A549 (cell line): ENCODE measurements around the gene PLIN3. TPM values are rescaled to one million over a fixed set of nuclear protein-coding genes. Genes with fewer than 3 reads are reported as not detected.

ENCODE experiments used
- ATAC-seq, 2 experiments: fragments of 200-7000 bp in 1 of 2; fragments of >200 bp in 1 of 2; cut with Nextera tagmentation in 1 of 2; cut with Tn5 transposase in 1 of 2; 3 replicates each; pipeline versions ENCODE4 v1.8.0 to v1.9.1; 2018 to 2020; ENCODE audit warnings: mild to moderate bottlenecking in 1 of 2, moderate library complexity in 1 of 2
- CTCF ChIA-PET: fragments of 300-600 bp; sonication (Branson Sonifier 250); formaldehyde crosslinking; extraction: SDS; loops from one replicate; lab custom pipeline; 2021; ENCODE audit warnings: antibody characterized with exemption, inconsistent platforms; lab: Yijun Ruan, JAX
- POLR2A ChIA-PET: fragments of 350-600 bp; formaldehyde crosslinking; extraction: SDS; loops from one replicate; lab custom pipeline; 2021; ENCODE audit warnings: antibody characterized with exemption, inconsistent platforms; lab: Yijun Ruan, JAX
- DNase-seq, 2 experiments: peaks; one replicate each; pipeline versions ENCODE4 v3.0.0 to v3.0.0-alpha.2; 2011 to 2016; ENCODE audit warnings: low read depth in 1 of 2, low spot score in 1 of 2
- FAIRE-seq: peaks from 2 replicates; lab custom pipeline; 2011; peaks lifted over from hg19 to GRCh38; lab: Jason Lieb, UNC
- H3K27ac ChIP-seq, 2 experiments: fragments of >200 bp; sonication (Bioruptor Twin); formaldehyde crosslinking; 3 replicates each; pipeline ENCODE4 v1.5.1; 2016 to 2017
- H3K4me1 ChIP-seq: fragments of >200 bp; sonication (Bioruptor Twin); formaldehyde crosslinking; 3 replicates; pipeline ENCODE4 v1.6.1; 2016
- H3K4me2 ChIP-seq: fragments of >200 bp; sonication (Bioruptor Twin); formaldehyde crosslinking; 3 replicates; pipeline ENCODE4 v1.6.1; 2016
- H3K4me3 ChIP-seq: fragments of >200 bp; sonication (Bioruptor Twin); formaldehyde crosslinking; 3 replicates; pipeline ENCODE4 v1.5.1; 2016
- H3K9me3 ChIP-seq: fragments of >200 bp; sonication (Bioruptor Twin); formaldehyde crosslinking; 3 replicates; pipeline ENCODE4 v1.6.1; 2016
- BHLHE40 ChIP-seq: IDR thresholded peaks from 2 replicates; pipeline ENCODE4 v1.6.1; 2012; ENCODE audit warnings: low read depth, low read length, inconsistent platforms
- CBX2 ChIP-seq: fragments of 200-600 bp; sonication (generic); IDR thresholded peaks from 2 replicates; pipeline ENCODE4 v1.6.1; 2016; ENCODE audit warnings: low read depth, mild to moderate bottlenecking, borderline replicate concordance
- CHD4 ChIP-seq: fragments of 200-600 bp; sonication (generic); IDR thresholded peaks from 2 replicates; pipeline ENCODE4 v1.6.1; 2016; ENCODE audit warnings: antibody characterized with exemption, mild to moderate bottlenecking, borderline replicate concordance
- ELK1 ChIP-seq: fragments of 150-350 bp; IDR thresholded peaks from 2 replicates; pipeline ENCODE4 v1.6.1; 2014; ENCODE audit warnings: low read depth, mild to moderate bottlenecking, low read length
- EP300 ChIP-seq, 2 experiments: fragments of >200 bp; sonication (Bioruptor Twin); formaldehyde crosslinking; IDR thresholded peaks; 2 replicates in 1 of 2; 3 replicates in 1 of 2; pipeline ENCODE4 v1.6.1; 2016 to 2017
- ESRRA ChIP-seq: fragments of 150-350 bp; IDR thresholded peaks from 2 replicates; pipeline ENCODE4 v1.6.1; 2014; ENCODE audit warnings: mild to moderate bottlenecking, low read length, borderline replicate concordance
- HEYL ChIP-seq: fragments of 250-450 bp; sonication (Bioruptor Pico); IDR thresholded peaks from 2 replicates; pipeline ENCODE4 v1.8.0; 2021; ENCODE audit warnings: mild to moderate bottlenecking, moderate library complexity
- JUN ChIP-seq, 2 experiments: fragments of >200 bp; sonication (Bioruptor Twin); formaldehyde crosslinking; IDR thresholded peaks; 2 replicates in 1 of 2; 3 replicates in 1 of 2; pipeline ENCODE4 v1.6.1; 2016 to 2017
- JUNB ChIP-seq: fragments of >200 bp; sonication (Bioruptor Twin); formaldehyde crosslinking; IDR thresholded peaks from 2 replicates; pipeline ENCODE4 v1.6.1; 2016
- KDM1A ChIP-seq: fragments of 200-600 bp; sonication (generic); IDR thresholded peaks from 2 replicates; pipeline ENCODE4 v1.6.1; 2016; ENCODE audit warnings: low read depth, mild to moderate bottlenecking
- NFE2L2 ChIP-seq: fragments of 150-350 bp; conservative IDR thresholded peaks from 2 replicates; pipeline ENCODE4 v1.6.1; 2014; ENCODE audit warnings: low read length
- PHF8 ChIP-seq: fragments of 200-600 bp; sonication (generic); IDR thresholded peaks from 2 replicates; pipeline ENCODE4 v1.6.1; 2016; ENCODE audit warnings: low read depth, mild to moderate bottlenecking, antibody characterized with exemption, moderate library complexity, borderline replicate concordance
- POLR2AphosphoS2 ChIP-seq: conservative IDR thresholded peaks from 2 replicates; pipeline ENCODE4 v1.6.1; 2012; ENCODE audit warnings: low read length, improper control_type of control experiment, inconsistent platforms
- RAD21 ChIP-seq, 2 experiments: fragments of >200 bp in 1 of 2; sonication (Bioruptor Twin) in 1 of 2; formaldehyde crosslinking in 1 of 2; IDR thresholded peaks in 1 of 2; conservative IDR thresholded peaks in 1 of 2; 2 replicates in 1 of 2; 3 replicates in 1 of 2; pipeline ENCODE4 v1.6.1; 2012 to 2018; ENCODE audit warnings: inconsistent platforms in 1 of 2
- RARB ChIP-seq: fragments of 250-450 bp; sonication (Bioruptor Pico); IDR thresholded peaks from 2 replicates; pipeline ENCODE4 v1.8.0; 2021; ENCODE audit warnings: mild to moderate bottlenecking, moderate library complexity
- SMC3 ChIP-seq: fragments of >200 bp; sonication (Bioruptor Twin); formaldehyde crosslinking; IDR thresholded peaks from 3 replicates; pipeline ENCODE4 v1.6.1; 2018; ENCODE audit warnings: inconsistent platforms
- TFCP2L1 ChIP-seq: fragments of 250-450 bp; sonication (Bioruptor Pico); IDR thresholded peaks from 2 replicates; pipeline ENCODE4 v1.5.0; 2021; ENCODE audit warnings: mild to moderate bottlenecking
- ZC3H11A ChIP-seq: fragments of 450-650 bp; IDR thresholded peaks from 2 replicates; pipeline ENCODE4 v1.6.1; 2014; ENCODE audit warnings: antibody characterized with exemption, mild to moderate bottlenecking
- ZFP36 ChIP-seq: fragments of 450-650 bp; IDR thresholded peaks from 2 replicates; pipeline ENCODE4 v1.6.1; 2014; ENCODE audit warnings: borderline replicate concordance; ENCODE audit not compliant: partially characterized antibody
- WGBS: methylation state at CpG from one replicate; pipeline ENCODE4 v1.1.6; 2017; ENCODE audit errors: missing lambda C conversion rate; 5-methylcytosine and 5-hydroxymethylcytosine counted together
- polyA plus RNA-seq, 4 experiments: library from polyadenylated mRNA; depleted of rRNA in 3 of 4; stranded (reverse); fragments of >200 nt; fragmentation: RNase III in 1 of 4; extraction: RNeasy Plus Mini Kit Qiagen cat#74134 plus additional on column Dnase treatment in 1 of 4; gene quantifications; 2 replicates in 3 of 4; 3 replicates in 1 of 4; pipeline ENCODE4 v1.2.3, GENCODE V29; 2011 to 2017
- TF ChIP-seq, protein P1 (sequence below): fragments of >200 bp; sonication (Bioruptor Twin); formaldehyde crosslinking; IDR thresholded peaks from 3 replicates; pipeline ENCODE4 v1.5.1; 2016
- TF ChIP-seq, protein P2 (sequence below): fragments of 200-600 bp; sonication (generic); IDR thresholded peaks from 2 replicates; pipeline ENCODE4 v1.6.1; 2016; ENCODE audit warnings: antibody characterized with exemption, mild to moderate bottlenecking, moderate library complexity
- TF ChIP-seq, protein P3 (sequence below): IDR thresholded peaks from 2 replicates; pipeline ENCODE4 v1.6.1; 2012

Gene PLIN3
- polyA plus RNA-seq, 2 of the 4 experiments (the other 2 are of a cell fraction), result 30.1 to 84.3 TPM

GRCh38 chr19:4814625-4815425 lies 52.6 kb downstream of the PLIN3 start:
- ATAC-seq (no peak), FAIRE-seq (no peak), DNase-seq (peak in 1 of 2 experiments; percentile 51)
- CTCF ChIA-PET, result interaction anchor here (0.7 to 13.7 kb wide), 4 partner anchors 17 to 232 kb away, joined by 3 to 240 read pairs (median 14); partner anchors contain the start of gene TICAM1
- H3K27ac ChIP-seq, result peak overlapping the region; percentile 32 to 89; a peak in 4 of 6 replicates
- no peak overlapping the region for H3K4me3 ChIP-seq
- H3K4me2 ChIP-seq, result peak overlapping the region; percentile 37; the same call in 2 of the 3 replicates
- TF ChIP-seq CHD4, result peak; percentile 45; the same call in 1 of the 2 replicates
- TF ChIP-seq TFCP2L1 (CRISPR knock-in tag), result no peak
- peaks cover 17% of the 10 kb centered on the region for H3K4me1 ChIP-seq
- 65% methylated on average over 7 of the region's 7 CpGs for WGBS
- H3K9me3 ChIP-seq, result no peaks in the 10 kb centered on the region
- POLR2A ChIA-PET, result interaction anchor here (0.7 kb wide), 1 partner anchor 98 kb away, joined by 4 read pairs; no protein-coding TSS in a partner anchor

DNA sequence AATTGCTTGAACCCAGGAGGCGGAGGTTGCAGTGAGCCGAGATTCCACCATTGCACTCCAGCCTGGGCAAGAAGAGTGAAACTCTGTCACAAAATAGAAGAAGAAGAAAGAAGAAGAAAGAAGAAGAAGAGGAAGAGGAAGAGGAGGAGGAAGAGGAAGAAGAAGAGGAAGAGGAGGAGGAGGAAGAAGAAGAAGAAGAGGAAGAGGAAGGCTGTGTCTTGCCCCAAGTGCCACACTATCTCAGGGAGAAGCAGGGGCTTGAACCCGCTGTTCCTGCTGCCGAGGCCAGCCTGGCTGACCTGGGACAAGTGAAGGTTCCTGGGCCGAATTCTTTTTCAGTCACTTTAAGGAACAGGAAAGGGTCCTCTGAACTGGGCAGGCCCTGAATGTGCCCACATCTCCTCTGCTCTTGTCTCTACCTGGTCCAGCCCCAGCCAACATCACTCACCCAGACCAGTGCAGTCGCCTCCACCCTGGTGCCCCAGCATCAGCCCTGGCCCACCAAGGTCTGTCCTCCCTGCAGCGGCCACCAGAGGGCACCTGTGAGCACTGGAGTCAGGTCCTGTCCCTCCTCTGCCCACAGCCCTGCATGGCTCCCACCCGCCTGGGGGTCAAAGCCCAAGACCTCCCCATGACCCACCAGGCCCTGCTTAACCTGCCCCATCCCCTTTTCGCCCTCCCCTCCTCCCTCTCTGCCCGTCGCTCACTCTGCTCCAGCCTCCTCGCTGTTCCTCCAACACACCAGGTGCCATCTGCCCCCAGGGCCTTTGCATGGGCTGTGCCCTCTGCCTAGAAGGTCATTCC lies 55.9 kb downstream of the PLIN3 start:
- Histone ChIP-seq H3K9me3 (no peaks in the 10 kb centered on the region), H3K27ac (peak overlapping the region; percentile 77 to 88), H3K4me2 (peak overlapping the region; percentile 63; the same call in 1 of the 3 replicates), H3K4me3 (no peak overlapping the region), H3K4me1 (peaks cover 19% of the 10 kb centered on the region)
- 59% methylated on average over 12 of the region's 12 CpGs for WGBS
- FAIRE-seq (no peak), ATAC-seq (peak; percentile 65 to 71), DNase-seq (peak; percentile 49 to 75)
- TF ChIP-seq RAD21 (conservative IDR thresholded peaks at IDR 0.05 in 1 of 2, IDR thresholded peaks at IDR 0.05 in 1 of 2) (peak; percentile 44; a peak in 4 of 5 replicates), ZFP36 (peak; percentile 68), KDM1A (peak; percentile 91), SMC3 (peak; percentile 65), RARB (no peak), ESRRA (0 out of 2 replicates have a peak, but pooled peaks have one; percentile 31)
- TF ChIP-seq, protein P1, sequence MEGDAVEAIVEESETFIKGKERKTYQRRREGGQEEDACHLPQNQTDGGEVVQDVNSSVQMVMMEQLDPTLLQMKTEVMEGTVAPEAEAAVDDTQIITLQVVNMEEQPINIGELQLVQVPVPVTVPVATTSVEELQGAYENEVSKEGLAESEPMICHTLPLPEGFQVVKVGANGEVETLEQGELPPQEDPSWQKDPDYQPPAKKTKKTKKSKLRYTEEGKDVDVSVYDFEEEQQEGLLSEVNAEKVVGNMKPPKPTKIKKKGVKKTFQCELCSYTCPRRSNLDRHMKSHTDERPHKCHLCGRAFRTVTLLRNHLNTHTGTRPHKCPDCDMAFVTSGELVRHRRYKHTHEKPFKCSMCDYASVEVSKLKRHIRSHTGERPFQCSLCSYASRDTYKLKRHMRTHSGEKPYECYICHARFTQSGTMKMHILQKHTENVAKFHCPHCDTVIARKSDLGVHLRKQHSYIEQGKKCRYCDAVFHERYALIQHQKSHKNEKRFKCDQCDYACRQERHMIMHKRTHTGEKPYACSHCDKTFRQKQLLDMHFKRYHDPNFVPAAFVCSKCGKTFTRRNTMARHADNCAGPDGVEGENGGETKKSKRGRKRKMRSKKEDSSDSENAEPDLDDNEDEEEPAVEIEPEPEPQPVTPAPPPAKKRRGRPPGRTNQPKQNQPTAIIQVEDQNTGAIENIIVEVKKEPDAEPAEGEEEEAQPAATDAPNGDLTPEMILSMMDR, result peak; percentile 59
- TF ChIP-seq, protein P2, sequence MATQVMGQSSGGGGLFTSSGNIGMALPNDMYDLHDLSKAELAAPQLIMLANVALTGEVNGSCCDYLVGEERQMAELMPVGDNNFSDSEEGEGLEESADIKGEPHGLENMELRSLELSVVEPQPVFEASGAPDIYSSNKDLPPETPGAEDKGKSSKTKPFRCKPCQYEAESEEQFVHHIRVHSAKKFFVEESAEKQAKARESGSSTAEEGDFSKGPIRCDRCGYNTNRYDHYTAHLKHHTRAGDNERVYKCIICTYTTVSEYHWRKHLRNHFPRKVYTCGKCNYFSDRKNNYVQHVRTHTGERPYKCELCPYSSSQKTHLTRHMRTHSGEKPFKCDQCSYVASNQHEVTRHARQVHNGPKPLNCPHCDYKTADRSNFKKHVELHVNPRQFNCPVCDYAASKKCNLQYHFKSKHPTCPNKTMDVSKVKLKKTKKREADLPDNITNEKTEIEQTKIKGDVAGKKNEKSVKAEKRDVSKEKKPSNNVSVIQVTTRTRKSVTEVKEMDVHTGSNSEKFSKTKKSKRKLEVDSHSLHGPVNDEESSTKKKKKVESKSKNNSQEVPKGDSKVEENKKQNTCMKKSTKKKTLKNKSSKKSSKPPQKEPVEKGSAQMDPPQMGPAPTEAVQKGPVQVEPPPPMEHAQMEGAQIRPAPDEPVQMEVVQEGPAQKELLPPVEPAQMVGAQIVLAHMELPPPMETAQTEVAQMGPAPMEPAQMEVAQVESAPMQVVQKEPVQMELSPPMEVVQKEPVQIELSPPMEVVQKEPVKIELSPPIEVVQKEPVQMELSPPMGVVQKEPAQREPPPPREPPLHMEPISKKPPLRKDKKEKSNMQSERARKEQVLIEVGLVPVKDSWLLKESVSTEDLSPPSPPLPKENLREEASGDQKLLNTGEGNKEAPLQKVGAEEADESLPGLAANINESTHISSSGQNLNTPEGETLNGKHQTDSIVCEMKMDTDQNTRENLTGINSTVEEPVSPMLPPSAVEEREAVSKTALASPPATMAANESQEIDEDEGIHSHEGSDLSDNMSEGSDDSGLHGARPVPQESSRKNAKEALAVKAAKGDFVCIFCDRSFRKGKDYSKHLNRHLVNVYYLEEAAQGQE, result no peak
- ChIA-PET POLR2A (no interaction called here), CTCF (interaction anchor here (0.6 to 13.7 kb wide), 13 partner anchors 12 to 488 kb away, joined by 3 to 240 read pairs (median 10); partner anchors contain the start of gene FEM1A)

DNA sequence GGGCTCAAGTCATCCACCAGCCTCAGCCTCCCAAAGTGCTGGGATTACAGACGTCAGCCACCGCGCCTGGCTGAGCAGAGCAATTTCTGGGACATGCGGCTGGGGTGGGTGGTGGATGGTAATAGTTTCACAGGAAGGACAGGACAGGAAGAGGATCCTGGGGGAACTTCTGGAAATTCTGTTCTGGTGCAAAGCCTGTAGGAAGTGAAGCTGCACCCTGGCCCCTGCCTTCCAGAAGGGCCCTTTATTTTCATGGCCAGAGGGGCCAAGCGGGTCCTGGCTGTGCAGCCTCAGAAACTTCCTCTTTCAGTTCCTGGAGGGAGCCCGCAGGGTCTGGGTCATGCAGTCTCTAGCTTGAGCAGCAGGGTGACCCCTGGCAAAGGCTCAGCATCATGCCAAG lies 60.3 kb downstream of the PLIN3 start:
- CTCF ChIA-PET, result interaction anchor here (0.9 to 13.7 kb wide), 8 partner anchors 9 to 222 kb away, joined by 3 to 240 read pairs (median 21); partner anchors contain the start of genes FEM1A and TICAM1

More for the DNA sequence above, 60.3 kb downstream of the PLIN3 start:
- no peak for DNase-seq
- 68% methylated on average over 4 of the region's 6 CpGs for WGBS
- TF ChIP-seq POLR2AphosphoS2, result no peak
- no peak for TF ChIP-seq PHF8
- TF ChIP-seq ZC3H11A, result no peak
- TF ChIP-seq ELK1, result no peak
- TF ChIP-seq JUNB, result no peak
- TF ChIP-seq JUN (IDR thresholded peaks at IDR 0.05), result no peak
- TF ChIP-seq NFE2L2, result no peak
- TF ChIP-seq CBX2, result no peak
- TF ChIP-seq HEYL (CRISPR knock-in tag), result no peak
- TF ChIP-seq EP300 (IDR thresholded peaks at IDR 0.05), result no peak
- TF ChIP-seq, protein P3, sequence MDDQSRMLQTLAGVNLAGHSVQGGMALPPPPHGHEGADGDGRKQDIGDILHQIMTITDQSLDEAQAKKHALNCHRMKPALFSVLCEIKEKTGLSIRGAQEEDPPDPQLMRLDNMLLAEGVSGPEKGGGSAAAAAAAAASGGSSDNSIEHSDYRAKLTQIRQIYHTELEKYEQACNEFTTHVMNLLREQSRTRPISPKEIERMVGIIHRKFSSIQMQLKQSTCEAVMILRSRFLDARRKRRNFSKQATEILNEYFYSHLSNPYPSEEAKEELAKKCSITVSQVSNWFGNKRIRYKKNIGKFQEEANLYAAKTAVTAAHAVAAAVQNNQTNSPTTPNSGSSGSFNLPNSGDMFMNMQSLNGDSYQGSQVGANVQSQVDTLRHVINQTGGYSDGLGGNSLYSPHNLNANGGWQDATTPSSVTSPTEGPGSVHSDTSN, result no peak
- TF ChIP-seq BHLHE40, result no peak
- TF ChIP-seq, all 56 proteins: peak for 0
- no peak overlapping the region for H3K4me2 ChIP-seq
- no peak overlapping the region for H3K4me3 ChIP-seq
- POLR2A ChIA-PET, result no interaction called here
- 0 out of 6 replicates have a peak overlapping the region, but pooled peaks of 1 of the 2 experiments have one; percentile 18 for H3K27ac ChIP-seq
- no peaks in the 10 kb centered on the region for H3K9me3 ChIP-seq
- H3K4me1 ChIP-seq, result peaks cover 6% of the 10 kb centered on the region; the same call in 2 of the 3 replicates
- ATAC-seq, result no peak
- FAIRE-seq, result no peak
